ENCODE data around the gene ARID5B. TPM values are rescaled to one million over a fixed set of nuclear protein-coding genes. Genes with fewer than 3 reads are reported as not detected.

The ARID5B gene
- total RNA-seq, 1 experiment from 2014 or later: 2.3 TPM

- ATAC-seq (no peak), DNase-seq (ENCODE audit: low spot score) (no peak)
- ChIA-PET CTCF (interaction anchor here (1.5 to 1.7 kb wide), 2 partner anchors 15 to 67 kb away, joined by 4 to 5 read pairs; no protein-coding TSS in a partner anchor), POLR2A (no interaction called here)
- H3K9me3 Mint-ChIP-seq: no peaks in the 10 kb centered on the region
- H3K27me3 Mint-ChIP-seq (ENCODE audit: low read depth): no peaks in the 10 kb centered on the region
- TF ChIP-seq TCF7 (CRISPR knock-in tag; IDR thresholded peaks at IDR 0.05; ENCODE audit: low read depth) (no peak), KAT7 (CRISPR knock-in tag; IDR thresholded peaks at IDR 0.05; ENCODE audit: borderline replicate concordance) (no peak), ESRRA (CRISPR knock-in tag; IDR thresholded peaks at IDR 0.05; ENCODE audit: borderline replicate concordance) (no peak), TP53 (CRISPR knock-in tag; IDR thresholded peaks at IDR 0.05) (no peak), SMAD4 (CRISPR knock-in tag; IDR thresholded peaks at IDR 0.05) (no peak), NFYB (CRISPR knock-in tag; conservative IDR thresholded peaks at IDR 0.05; ENCODE audit: low read depth) (no peak)
- TF ChIP-seq, protein P1, sequence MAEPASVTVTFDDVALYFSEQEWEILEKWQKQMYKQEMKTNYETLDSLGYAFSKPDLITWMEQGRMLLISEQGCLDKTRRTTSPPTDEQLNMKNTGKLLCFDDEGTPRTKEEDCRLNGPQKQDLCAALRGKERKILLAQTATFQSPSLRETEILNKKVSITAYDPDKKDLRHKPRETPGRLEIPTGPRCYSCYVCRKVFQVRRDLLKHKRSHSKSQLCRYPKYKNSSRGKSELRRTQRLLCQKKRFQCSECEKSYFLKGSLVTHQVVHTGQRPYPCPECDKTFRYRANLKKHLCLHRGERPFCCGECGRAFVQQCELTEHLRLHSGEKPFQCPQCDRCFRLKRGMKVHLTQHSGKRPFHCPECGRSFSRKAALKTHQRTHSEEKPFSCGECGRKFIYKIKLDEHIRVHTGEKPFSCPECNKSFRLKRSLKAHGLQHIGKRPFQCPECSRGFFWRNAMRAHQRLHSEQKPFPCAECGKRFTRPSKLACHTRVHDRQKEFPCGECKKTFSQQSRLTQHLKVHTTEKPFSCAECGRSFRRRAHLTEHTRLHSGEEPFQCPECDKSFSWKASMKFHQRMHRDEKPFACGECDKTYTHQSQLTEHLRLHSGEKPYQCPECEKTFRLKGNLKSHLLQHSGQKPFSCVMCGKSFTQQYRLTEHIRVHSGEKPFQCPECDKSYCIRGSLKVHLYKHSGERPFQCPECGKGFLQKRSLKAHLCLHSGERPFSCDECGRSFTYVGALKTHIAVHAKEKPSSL (CRISPR knock-in tag; conservative IDR thresholded peaks at IDR 0.05): no peak
- TF ChIP-seq, protein P2, sequence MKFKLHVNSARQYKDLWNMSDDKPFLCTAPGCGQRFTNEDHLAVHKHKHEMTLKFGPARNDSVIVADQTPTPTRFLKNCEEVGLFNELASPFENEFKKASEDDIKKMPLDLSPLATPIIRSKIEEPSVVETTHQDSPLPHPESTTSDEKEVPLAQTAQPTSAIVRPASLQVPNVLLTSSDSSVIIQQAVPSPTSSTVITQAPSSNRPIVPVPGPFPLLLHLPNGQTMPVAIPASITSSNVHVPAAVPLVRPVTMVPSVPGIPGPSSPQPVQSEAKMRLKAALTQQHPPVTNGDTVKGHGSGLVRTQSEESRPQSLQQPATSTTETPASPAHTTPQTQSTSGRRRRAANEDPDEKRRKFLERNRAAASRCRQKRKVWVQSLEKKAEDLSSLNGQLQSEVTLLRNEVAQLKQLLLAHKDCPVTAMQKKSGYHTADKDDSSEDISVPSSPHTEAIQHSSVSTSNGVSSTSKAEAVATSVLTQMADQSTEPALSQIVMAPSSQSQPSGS (CRISPR knock-in tag; IDR thresholded peaks at IDR 0.05; ENCODE audit: borderline replicate concordance, low read depth): no peak
- H3K4me1 Mint-ChIP-seq: peaks cover 23% of the 10 kb centered on the region
- H3K4me3 Mint-ChIP-seq: no peak overlapping the region
- H3K27ac Mint-ChIP-seq: peak overlapping the region; percentile 2; the same call in 1 of the 2 replicates
- no peaks in the 10 kb centered on the region for H3K36me3 Mint-ChIP-seq
Measured at GRCh38 chr10:61963669-61964058, 62.2 kb downstream of the ARID5B start.

DNA sequence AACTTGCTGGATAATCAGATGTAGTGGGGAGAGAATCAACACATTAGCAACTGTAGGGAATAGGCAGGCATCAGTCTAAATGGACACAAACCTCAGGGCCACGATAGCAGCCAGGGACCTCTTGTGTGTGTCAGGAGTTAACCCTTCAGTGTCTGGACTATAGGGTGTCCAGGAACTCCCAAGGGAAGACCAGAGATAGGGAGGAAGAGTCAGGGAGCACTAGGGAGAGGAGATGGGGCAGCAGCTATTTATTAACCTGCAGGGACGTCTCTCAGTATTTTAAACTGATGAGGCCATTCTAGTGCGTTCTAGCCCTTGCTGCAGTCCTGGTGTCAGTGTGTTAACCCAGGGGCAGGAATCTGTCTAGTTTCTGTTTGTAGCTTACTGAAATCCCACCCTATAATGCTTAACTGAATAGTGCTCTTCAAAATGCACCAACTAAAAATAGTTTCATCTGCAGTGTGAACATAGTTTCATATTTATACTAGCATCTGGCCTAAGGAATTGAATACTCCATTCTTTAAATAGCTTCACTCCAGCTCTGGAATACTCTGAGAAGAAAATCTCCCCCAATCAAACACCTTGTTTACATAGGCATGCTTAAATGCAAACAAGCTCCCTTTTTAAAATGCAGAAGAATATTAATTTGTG lies 62.7 kb downstream of the ARID5B start:
- POLR2A ChIA-PET: no interaction called here
- Mint-ChIP-seq H3K27me3 (ENCODE audit: low read depth) (no peaks in the 10 kb centered on the region), H3K4me1 (peaks cover 27% of the 10 kb centered on the region), H3K27ac (peak overlapping the region; percentile 2; the same call in 1 of the 2 replicates), H3K4me3 (no peak overlapping the region), H3K9me3 (no peaks in the 10 kb centered on the region), H3K36me3 (no peaks in the 10 kb centered on the region)
- DNase-seq (ENCODE audit: low spot score) (no peak), ATAC-seq (peak; percentile 28; the same call in 1 of the 2 replicates)
- CTCF ChIA-PET: interaction anchor here (1.5 to 1.7 kb wide), 2 partner anchors 15 to 67 kb away, joined by 4 to 5 read pairs; no protein-coding TSS in a partner anchor
- no peak for TF ChIP-seq ZNF671 (CRISPR knock-in tag; IDR thresholded peaks at IDR 0.05)
- no peak for TF ChIP-seq ZNF423 (CRISPR knock-in tag; IDR thresholded peaks at IDR 0.05)
- TF ChIP-seq, protein P2 (CRISPR knock-in tag; IDR thresholded peaks at IDR 0.05; ENCODE audit: borderline replicate concordance, low read depth): no peak
- no peak for TF ChIP-seq GTF2I (CRISPR knock-in tag; conservative IDR thresholded peaks at IDR 0.05)
- no peak for TF ChIP-seq GABPB1 (CRISPR knock-in tag; IDR thresholded peaks at IDR 0.05)
- no peak for TF ChIP-seq NR2C2 (CRISPR knock-in tag; IDR thresholded peaks at IDR 0.05)
- TF ChIP-seq E2F1 (CRISPR knock-in tag; IDR thresholded peaks at IDR 0.05): no peak
- TF ChIP-seq, protein P3, sequence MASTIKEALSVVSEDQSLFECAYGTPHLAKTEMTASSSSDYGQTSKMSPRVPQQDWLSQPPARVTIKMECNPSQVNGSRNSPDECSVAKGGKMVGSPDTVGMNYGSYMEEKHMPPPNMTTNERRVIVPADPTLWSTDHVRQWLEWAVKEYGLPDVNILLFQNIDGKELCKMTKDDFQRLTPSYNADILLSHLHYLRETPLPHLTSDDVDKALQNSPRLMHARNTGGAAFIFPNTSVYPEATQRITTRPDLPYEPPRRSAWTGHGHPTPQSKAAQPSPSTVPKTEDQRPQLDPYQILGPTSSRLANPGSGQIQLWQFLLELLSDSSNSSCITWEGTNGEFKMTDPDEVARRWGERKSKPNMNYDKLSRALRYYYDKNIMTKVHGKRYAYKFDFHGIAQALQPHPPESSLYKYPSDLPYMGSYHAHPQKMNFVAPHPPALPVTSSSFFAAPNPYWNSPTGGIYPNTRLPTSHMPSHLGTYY (CRISPR knock-in tag; IDR thresholded peaks at IDR 0.05): no peak
- TF ChIP-seq, protein P4, sequence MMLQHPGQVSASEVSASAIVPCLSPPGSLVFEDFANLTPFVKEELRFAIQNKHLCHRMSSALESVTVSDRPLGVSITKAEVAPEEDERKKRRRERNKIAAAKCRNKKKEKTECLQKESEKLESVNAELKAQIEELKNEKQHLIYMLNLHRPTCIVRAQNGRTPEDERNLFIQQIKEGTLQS (CRISPR knock-in tag; conservative IDR thresholded peaks at IDR 0.05): no peak
- TF ChIP-seq ATF1 (CRISPR knock-in tag; IDR thresholded peaks at IDR 0.05): no peak
- no peak for TF ChIP-seq FOXK1 (CRISPR knock-in tag; IDR thresholded peaks at IDR 0.05)
- no peak for TF ChIP-seq SOX15 (CRISPR knock-in tag; IDR thresholded peaks at IDR 0.05)
- TF ChIP-seq, protein P5, sequence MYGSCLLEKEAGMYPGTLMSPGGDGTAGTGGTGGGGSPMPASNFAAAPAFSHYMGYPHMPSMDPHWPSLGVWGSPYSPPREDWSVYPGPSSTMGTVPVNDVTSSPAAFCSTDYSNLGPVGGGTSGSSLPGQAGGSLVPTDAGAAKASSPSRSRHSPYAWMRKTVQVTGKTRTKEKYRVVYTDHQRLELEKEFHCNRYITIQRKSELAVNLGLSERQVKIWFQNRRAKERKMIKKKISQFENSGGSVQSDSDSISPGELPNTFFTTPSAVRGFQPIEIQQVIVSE (CRISPR knock-in tag; IDR thresholded peaks at IDR 0.05; ENCODE audit: borderline replicate concordance): no peak
- TF ChIP-seq NFATC4 (CRISPR knock-in tag; IDR thresholded peaks at IDR 0.05): no peak
- no peak for TF ChIP-seq SMAD3 (CRISPR knock-in tag; IDR thresholded peaks at IDR 0.05; ENCODE audit: borderline replicate concordance)
- TF ChIP-seq, protein P6, sequence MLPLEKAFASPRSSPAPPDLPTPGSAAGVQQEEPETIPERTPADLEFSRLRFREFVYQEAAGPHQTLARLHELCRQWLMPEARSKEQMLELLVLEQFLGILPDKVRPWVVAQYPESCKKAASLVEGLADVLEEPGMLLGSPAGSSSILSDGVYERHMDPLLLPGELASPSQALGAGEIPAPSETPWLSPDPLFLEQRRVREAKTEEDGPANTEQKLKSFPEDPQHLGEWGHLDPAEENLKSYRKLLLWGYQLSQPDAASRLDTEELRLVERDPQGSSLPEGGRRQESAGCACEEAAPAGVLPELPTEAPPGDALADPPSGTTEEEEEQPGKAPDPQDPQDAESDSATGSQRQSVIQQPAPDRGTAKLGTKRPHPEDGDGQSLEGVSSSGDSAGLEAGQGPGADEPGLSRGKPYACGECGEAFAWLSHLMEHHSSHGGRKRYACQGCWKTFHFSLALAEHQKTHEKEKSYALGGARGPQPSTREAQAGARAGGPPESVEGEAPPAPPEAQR (CRISPR knock-in tag; IDR thresholded peaks at IDR 0.05): no peak
- TF ChIP-seq TP53 (CRISPR knock-in tag; IDR thresholded peaks at IDR 0.05): no peak
- no peak for TF ChIP-seq E2F5 (CRISPR knock-in tag; IDR thresholded peaks at IDR 0.05)

Measured in WTC11 (cell line).